ENCODE data around the gene HSPA14. TPM values are rescaled to one million over a fixed set of nuclear protein-coding genes. Genes with fewer than 3 reads are reported as not detected.
"Not testable (repeated sequence)": the region's sequence is repeated elsewhere in the genome, so short reads cannot be mapped to it uniquely, and the experiment has no call there.

Gene HSPA14
- total RNA-seq, 1 experiment from 2014 or later = 17.5 TPM

DNA sequence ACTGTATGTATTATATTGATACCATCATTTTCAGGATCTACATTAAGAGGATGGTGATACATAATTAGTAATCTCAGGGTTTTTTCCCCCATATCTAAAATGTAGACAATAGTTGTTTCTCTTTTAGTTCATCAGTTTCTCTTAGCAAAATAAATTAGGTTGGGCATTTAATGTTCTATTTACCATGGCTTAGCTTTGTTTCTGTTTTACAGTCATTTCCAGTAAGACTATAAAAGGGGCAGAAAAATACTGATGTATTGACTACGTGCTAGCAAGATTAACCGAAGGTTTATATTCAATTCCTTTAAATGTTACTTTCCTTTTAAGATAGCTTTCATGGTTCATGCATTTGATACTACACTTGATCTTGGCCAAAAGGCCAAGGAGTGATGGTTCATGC lies 66.8 kb downstream of the HSPA14 start:
- CTCF ChIA-PET = interaction anchor here (0.6 kb wide), 1 partner anchor 179 kb away, joined by 3 read pairs; no protein-coding TSS in a partner anchor
- ATAC-seq (no peak), DNase-seq (no peak)
- H3K79me2 ChIP-seq (ENCODE audit: low read length) = no peaks in the 10 kb centered on the region
- H3K9me3 ChIP-seq (ENCODE audit: low read length) = no peaks in the 10 kb centered on the region
- no peak overlapping the region for H3K9ac ChIP-seq (ENCODE audit: low read length)
- no peak overlapping the region for H3K4me2 ChIP-seq (ENCODE audit: low read length)
- intact Hi-C loops (cut with micrococcal nuclease) = no loop called here
- H3K9me2 ChIP-seq (replicated peaks; ENCODE audit: low read length) = no peaks in the 10 kb centered on the region
- H3K4me3 ChIP-seq (ENCODE audit: low read length) = no peak overlapping the region
- H3K4me1 ChIP-seq (ENCODE audit: insufficient read depth, low read length) = no peaks in the 10 kb centered on the region
- no TSS peak for BruUV-seq (replicated peaks)
- POLR2A ChIA-PET (ENCODE audit: unreplicated experiment) = no interaction called here
- no peaks in the 10 kb centered on the region for H4K20me1 ChIP-seq (ENCODE audit: low read length)
- TF ChIP-seq EZH2phosphoT487 (IDR thresholded peaks at IDR 0.05; ENCODE audit: borderline replicate concordance, low read length) = no peak
- TF ChIP-seq, protein P1, sequence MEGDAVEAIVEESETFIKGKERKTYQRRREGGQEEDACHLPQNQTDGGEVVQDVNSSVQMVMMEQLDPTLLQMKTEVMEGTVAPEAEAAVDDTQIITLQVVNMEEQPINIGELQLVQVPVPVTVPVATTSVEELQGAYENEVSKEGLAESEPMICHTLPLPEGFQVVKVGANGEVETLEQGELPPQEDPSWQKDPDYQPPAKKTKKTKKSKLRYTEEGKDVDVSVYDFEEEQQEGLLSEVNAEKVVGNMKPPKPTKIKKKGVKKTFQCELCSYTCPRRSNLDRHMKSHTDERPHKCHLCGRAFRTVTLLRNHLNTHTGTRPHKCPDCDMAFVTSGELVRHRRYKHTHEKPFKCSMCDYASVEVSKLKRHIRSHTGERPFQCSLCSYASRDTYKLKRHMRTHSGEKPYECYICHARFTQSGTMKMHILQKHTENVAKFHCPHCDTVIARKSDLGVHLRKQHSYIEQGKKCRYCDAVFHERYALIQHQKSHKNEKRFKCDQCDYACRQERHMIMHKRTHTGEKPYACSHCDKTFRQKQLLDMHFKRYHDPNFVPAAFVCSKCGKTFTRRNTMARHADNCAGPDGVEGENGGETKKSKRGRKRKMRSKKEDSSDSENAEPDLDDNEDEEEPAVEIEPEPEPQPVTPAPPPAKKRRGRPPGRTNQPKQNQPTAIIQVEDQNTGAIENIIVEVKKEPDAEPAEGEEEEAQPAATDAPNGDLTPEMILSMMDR (conservative IDR thresholded peaks at IDR 0.05; ENCODE audit: low read depth, low read length) = no peak
- TF ChIP-seq EZH2 (IDR thresholded peaks at IDR 0.05; ENCODE audit: low read length, unreplicated experiment) = no peak
- H3F3A ChIP-seq (ENCODE audit: low read length, unreplicated experiment) = no peaks in the 10 kb centered on the region
- no peaks in the 10 kb centered on the region for H3K27me3 ChIP-seq (ENCODE audit: low read length)
- H3K36me3 ChIP-seq (ENCODE audit: low read depth, low read length) = peaks cover 12% of the 10 kb centered on the region; the same call in 1 of the 2 replicates
- no peak overlapping the region for H3K27ac ChIP-seq (ENCODE audit: low read length)
- H2AFZ ChIP-seq (ENCODE audit: low read length) = no peak overlapping the region

- CTCF ChIA-PET = no interaction called here
- peaks cover 12% of the 10 kb centered on the region; the same call in 1 of the 2 replicates for H3K36me3 ChIP-seq (ENCODE audit: low read depth, low read length)
- POLR2A ChIA-PET (ENCODE audit: unreplicated experiment) = no interaction called here
Observed at GRCh38 chr10:14905890-14906289, 67.8 kb downstream of the HSPA14 start.

GRCh38 chr10:14906765-14907164 lies 68.7 kb downstream of the HSPA14 start:
- TF ChIP-seq EZH2phosphoT487 (IDR thresholded peaks at IDR 0.05; ENCODE audit: borderline replicate concordance, low read length) (no peak), EZH2 (IDR thresholded peaks at IDR 0.05; ENCODE audit: low read length, unreplicated experiment) (no peak)
- TF ChIP-seq, protein P1 (conservative IDR thresholded peaks at IDR 0.05; ENCODE audit: low read depth, low read length) = no peak
- Histone ChIP-seq H3K4me3 (ENCODE audit: low read length) (no peak overlapping the region), H3K27me3 (ENCODE audit: low read length) (no peaks in the 10 kb centered on the region), H3K4me2 (ENCODE audit: low read length) (no peak overlapping the region), H3K36me3 (ENCODE audit: low read depth, low read length) (peaks cover 12% of the 10 kb centered on the region; the same call in 1 of the 2 replicates), H3K9ac (ENCODE audit: low read length) (no peak overlapping the region), H3K4me1 (ENCODE audit: insufficient read depth, low read length) (no peaks in the 10 kb centered on the region), H3K27ac (ENCODE audit: low read length) (no peak overlapping the region), H3F3A (ENCODE audit: low read length, unreplicated experiment) (no peaks in the 10 kb centered on the region), H3K79me2 (ENCODE audit: low read length) (no peaks in the 10 kb centered on the region), H4K20me1 (ENCODE audit: low read length) (no peaks in the 10 kb centered on the region), H3K9me3 (ENCODE audit: low read length) (no peaks in the 10 kb centered on the region), H3K9me2 (replicated peaks; ENCODE audit: low read length) (no peaks in the 10 kb centered on the region), H2AFZ (ENCODE audit: low read length) (no peak overlapping the region)
- ChIA-PET CTCF (no interaction called here), POLR2A (ENCODE audit: unreplicated experiment) (no interaction called here)
- intact Hi-C loops (cut with micrococcal nuclease) = no loop called here
- BruUV-seq (replicated peaks) = no TSS peak
- no peak for ATAC-seq
- no peak for DNase-seq

More at GRCh38 chr10:14905890-14906289, 67.8 kb downstream of the HSPA14 start:
- Histone ChIP-seq H3F3A (ENCODE audit: low read length, unreplicated experiment) (no peaks in the 10 kb centered on the region), H3K4me1 (ENCODE audit: insufficient read depth, low read length) (no peaks in the 10 kb centered on the region), H3K9me3 (ENCODE audit: low read length) (no peaks in the 10 kb centered on the region), H3K79me2 (ENCODE audit: low read length) (no peaks in the 10 kb centered on the region), H3K27me3 (ENCODE audit: low read length) (no peaks in the 10 kb centered on the region), H2AFZ (ENCODE audit: low read length) (no peak overlapping the region), H3K27ac (ENCODE audit: low read length) (no peak overlapping the region), H3K4me2 (ENCODE audit: low read length) (no peak overlapping the region), H3K9ac (ENCODE audit: low read length) (no peak overlapping the region), H3K9me2 (replicated peaks; ENCODE audit: low read length) (no peaks in the 10 kb centered on the region), H3K4me3 (ENCODE audit: low read length) (no peak overlapping the region), H4K20me1 (ENCODE audit: low read length) (no peaks in the 10 kb centered on the region)
- DNase-seq = no peak
- ATAC-seq = no peak
- intact Hi-C loops (cut with micrococcal nuclease) = no loop called here
- no TSS peak for BruUV-seq (replicated peaks)
- no peak for TF ChIP-seq EZH2 (IDR thresholded peaks at IDR 0.05; ENCODE audit: low read length, unreplicated experiment)
- TF ChIP-seq, protein P1 (conservative IDR thresholded peaks at IDR 0.05; ENCODE audit: low read depth, low read length) = no peak
- TF ChIP-seq EZH2phosphoT487 (IDR thresholded peaks at IDR 0.05; ENCODE audit: borderline replicate concordance, low read length) = no peak

GRCh38 chr10:14907591-14907990 lies 69.5 kb downstream of the HSPA14 start:
- H3K27ac ChIP-seq (ENCODE audit: low read length); H3K9me2 ChIP-seq (replicated peaks; ENCODE audit: low read length); H3K4me1 ChIP-seq (ENCODE audit: insufficient read depth, low read length); H3K4me2 ChIP-seq (ENCODE audit: low read length); BruUV-seq (replicated peaks); H4K20me1 ChIP-seq (ENCODE audit: low read length); intact Hi-C loops (cut with micrococcal nuclease); DNase-seq; POLR2A ChIA-PET (ENCODE audit: unreplicated experiment); H3K27me3 ChIP-seq (ENCODE audit: low read length); H3K9me3 ChIP-seq (ENCODE audit: low read length); ATAC-seq; H3K9ac ChIP-seq (ENCODE audit: low read length); H3K79me2 ChIP-seq (ENCODE audit: low read length); H3K4me3 ChIP-seq (ENCODE audit: low read length); H3F3A ChIP-seq (ENCODE audit: low read length, unreplicated experiment); H2AFZ ChIP-seq (ENCODE audit: low read length); CTCF ChIA-PET: not testable (repeated sequence)
- peaks cover 12% of the 10 kb centered on the region; the same call in 1 of the 2 replicates for H3K36me3 ChIP-seq (ENCODE audit: low read depth, low read length)
